K562 (cell line): ENCODE results near the gene ZBTB20.

ENCODE experiments used
- ATF3 ChIP-seq, 2 experiments: fragments of 450-650 bp in 1 of 2; sonication (generic) in 1 of 2; formaldehyde crosslinking in 1 of 2; IDR thresholded peaks in 1 of 2; conservative IDR thresholded peaks in 1 of 2; 2 replicates each; pipeline versions ENCODE4 v1.6.1 to v1.8.1; 2016 to 2023; ENCODE audit warnings: mild to moderate bottlenecking in 2 of 2, moderate library complexity in 2 of 2, inconsistent platforms in 1 of 2, missing genetic modification reagents in 1 of 2
- ESRRA ChIP-seq: fragments of 450-650 bp; IDR thresholded peaks from 2 replicates; pipeline ENCODE4 v1.6.1; 2014; ENCODE audit warnings: low read depth, mild to moderate bottlenecking, moderate library complexity, borderline replicate concordance
- EZH2 ChIP-seq: IDR thresholded peaks from 2 replicates; pipeline ENCODE4 v1.6.1; 2012; ENCODE audit warnings: low read depth, mild to moderate bottlenecking, inconsistent platforms, low read length, borderline replicate concordance
- NCOR1 ChIP-seq: fragments of 450-650 bp; IDR thresholded peaks from 2 replicates; pipeline ENCODE4 v1.6.1; 2016; ENCODE audit warnings: mild to moderate bottlenecking, moderate library complexity
- NFE2 ChIP-seq: IDR thresholded peaks from 2 replicates; pipeline ENCODE4 v1.6.1; 2014; ENCODE audit warnings: antibody characterized with exemption, low read depth
- POLR2AphosphoS5 ChIP-seq: IDR thresholded peaks from 2 replicates; pipeline ENCODE4 v1.6.1; 2011; ENCODE audit warnings: mild to moderate bottlenecking, low read depth, low read length, moderate library complexity; ENCODE audit not compliant: control insufficient read depth, insufficient read depth
- RNF219 ChIP-seq: fragments of 250-450 bp; sonication (Bioruptor Pico); IDR thresholded peaks from 2 replicates; pipeline ENCODE4 v1.5.0; 2022; ENCODE audit warnings: mild to moderate bottlenecking
- SMARCE1 ChIP-seq: fragments of 450-650 bp; IDR thresholded peaks from 2 replicates; pipeline ENCODE4 v1.7.1; 2016; ENCODE audit warnings: mild to moderate bottlenecking
- TBP ChIP-seq: optimal IDR thresholded peaks from 2 replicates; pipeline ENCODE3; 2011; ENCODE audit warnings: low read depth, low read length, improper control_type of control experiment
- ZZZ3 ChIP-seq: fragments of 450-650 bp; IDR thresholded peaks from 2 replicates; pipeline ENCODE4 v1.6.1; 2016; ENCODE audit warnings: antibody characterized with exemption, mild to moderate bottlenecking, moderate library complexity
- TF ChIP-seq, protein P1 (sequence below), 3 experiments: IDR thresholded peaks in 2 of 3; conservative IDR thresholded peaks in 1 of 3; 2 replicates each; pipeline ENCODE4 v1.5.1; 2011 to 2012; ENCODE audit warnings: low read length in 3 of 3, mild to moderate bottlenecking in 3 of 3, control low read depth in 2 of 3, improper control_type of control experiment in 1 of 3, inconsistent platforms in 1 of 3, low read depth in 1 of 3, mixed read lengths in 1 of 3, moderate library complexity in 1 of 3; ENCODE audit not compliant: insufficient read depth in 2 of 3
- TF ChIP-seq, protein P2 (sequence below): fragments of 450-650 bp; formaldehyde crosslinking; IDR thresholded peaks from 2 replicates; pipeline ENCODE4 v1.4.0; 2022; ENCODE audit warnings: missing genetic modification characterization

DNA sequence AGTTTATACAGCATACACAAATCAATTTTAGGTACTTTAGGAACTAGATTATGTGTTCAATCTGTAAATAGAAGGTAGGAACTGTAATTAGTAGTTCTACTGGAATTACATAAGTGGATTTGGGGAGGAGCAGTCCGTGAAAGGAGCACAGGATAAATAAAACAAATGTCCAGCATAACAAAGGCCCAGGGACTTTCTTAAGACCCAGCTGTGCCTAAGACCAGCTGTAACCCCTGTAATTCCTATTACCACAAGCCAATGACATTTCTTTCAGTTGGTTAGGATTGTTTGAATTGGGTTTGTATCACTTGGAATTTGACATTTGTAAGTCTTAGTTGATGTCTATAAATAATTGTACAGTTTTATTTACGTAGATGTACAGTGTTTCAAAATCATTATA, 4.8 kb upstream of the ZBTB20 start:
- TF ChIP-seq ESRRA (no peak), EZH2 (no peak), RNF219 (CRISPR knock-in tag) (no peak), NCOR1 (no peak), ZZZ3 (no peak), POLR2AphosphoS5 (no peak), SMARCE1 (no peak), NFE2 (no peak), ATF3 (IDR thresholded peaks at IDR 0.05) (no peak), ATF3 (CRISPR knock-in tag; conservative IDR thresholded peaks at IDR 0.05) (no peak), TBP (no peak)
- TF ChIP-seq, protein P1, sequence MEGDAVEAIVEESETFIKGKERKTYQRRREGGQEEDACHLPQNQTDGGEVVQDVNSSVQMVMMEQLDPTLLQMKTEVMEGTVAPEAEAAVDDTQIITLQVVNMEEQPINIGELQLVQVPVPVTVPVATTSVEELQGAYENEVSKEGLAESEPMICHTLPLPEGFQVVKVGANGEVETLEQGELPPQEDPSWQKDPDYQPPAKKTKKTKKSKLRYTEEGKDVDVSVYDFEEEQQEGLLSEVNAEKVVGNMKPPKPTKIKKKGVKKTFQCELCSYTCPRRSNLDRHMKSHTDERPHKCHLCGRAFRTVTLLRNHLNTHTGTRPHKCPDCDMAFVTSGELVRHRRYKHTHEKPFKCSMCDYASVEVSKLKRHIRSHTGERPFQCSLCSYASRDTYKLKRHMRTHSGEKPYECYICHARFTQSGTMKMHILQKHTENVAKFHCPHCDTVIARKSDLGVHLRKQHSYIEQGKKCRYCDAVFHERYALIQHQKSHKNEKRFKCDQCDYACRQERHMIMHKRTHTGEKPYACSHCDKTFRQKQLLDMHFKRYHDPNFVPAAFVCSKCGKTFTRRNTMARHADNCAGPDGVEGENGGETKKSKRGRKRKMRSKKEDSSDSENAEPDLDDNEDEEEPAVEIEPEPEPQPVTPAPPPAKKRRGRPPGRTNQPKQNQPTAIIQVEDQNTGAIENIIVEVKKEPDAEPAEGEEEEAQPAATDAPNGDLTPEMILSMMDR (IDR thresholded peaks at IDR 0.05 in 2 of 3, conservative IDR thresholded peaks at IDR 0.05 in 1 of 3; ENCODE audit: insufficient read depth in 2 of 3, low read depth in 1 of 3, low read length in 3 of 3): no peak
- TF ChIP-seq, protein P2, sequence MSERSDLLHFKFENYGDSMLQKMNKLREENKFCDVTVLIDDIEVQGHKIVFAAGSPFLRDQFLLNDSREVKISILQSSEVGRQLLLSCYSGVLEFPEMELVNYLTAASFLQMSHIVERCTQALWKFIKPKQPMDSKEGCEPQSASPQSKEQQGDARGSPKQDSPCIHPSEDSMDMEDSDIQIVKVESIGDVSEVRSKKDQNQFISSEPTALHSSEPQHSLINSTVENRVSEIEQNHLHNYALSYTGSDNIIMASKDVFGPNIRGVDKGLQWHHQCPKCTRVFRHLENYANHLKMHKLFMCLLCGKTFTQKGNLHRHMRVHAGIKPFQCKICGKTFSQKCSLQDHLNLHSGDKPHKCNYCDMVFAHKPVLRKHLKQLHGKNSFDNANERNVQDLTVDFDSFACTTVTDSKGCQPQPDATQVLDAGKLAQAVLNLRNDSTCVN (CRISPR knock-in tag): no peak
